Breast epithelium (tissue), 4 donors: ENCODE results near the gene C1QL1. TPM values are rescaled to one million over a fixed set of nuclear protein-coding genes. Genes with fewer than 3 reads are reported as not detected.

Experiments
- DNase-seq, 2 donors: peaks; one replicate each; pipeline ENCODE4 v3.0.0-alpha.2; 2019; ENCODE audit warnings: low spot score in 2 of 2
- H3K27ac ChIP-seq, 2 donors: fragments of 200-600 bp; sonication (generic) in 1 of 2; one replicate each; pipeline ENCODE4 v1.5.1; 2016 to 2019; ENCODE audit warnings: mild to moderate bottlenecking in 1 of 2
- H3K27me3 ChIP-seq, 2 donors: fragments of 200-600 bp; sonication (generic) in 1 of 2; one replicate each; pipeline versions ENCODE4 v1.5.1 to v1.6.0; 2017 to 2019; ENCODE audit warnings: control low read depth in 1 of 2, mild to moderate bottlenecking in 1 of 2
- H3K36me3 ChIP-seq: fragments of 200-600 bp; one replicate; pipeline ENCODE4 v1.5.1; 2019
- H3K4me1 ChIP-seq, 2 donors: fragments of 200-600 bp; sonication (generic); one replicate each; pipeline ENCODE4 v1.5.1; 2016 to 2019; ENCODE audit warnings: control low read depth in 1 of 2
- H3K4me3 ChIP-seq, 3 donors: fragments of 200-600 bp; sonication (generic); 1 replicate in 2 of 3; 2 replicates in 1 of 3; pipeline ENCODE4 v1.5.1; 2016 to 2019; ENCODE audit warnings: mild to moderate bottlenecking in 3 of 3, moderate library complexity in 2 of 3
- H3K9me3 ChIP-seq, 2 donors: fragments of 200-600 bp; sonication (generic) in 1 of 2; one replicate each; pipeline ENCODE4 v1.5.1; 2016 to 2019; ENCODE audit warnings: control low read depth in 1 of 2
- CTCF ChIP-seq, 3 donors: fragments of 450-650 bp; IDR thresholded peaks; one replicate each; pipeline ENCODE4 v1.5.1; 2016 to 2017; ENCODE audit warnings: antibody characterized with exemption in 3 of 3, mild to moderate bottlenecking in 3 of 3, moderate library complexity in 3 of 3
- POLR2A ChIP-seq: fragments of 450-650 bp; IDR thresholded peaks from one replicate; pipeline ENCODE4 v1.6.1; 2016; ENCODE audit warnings: antibody characterized with exemption, mild to moderate bottlenecking, moderate library complexity
- POLR2AphosphoS5 ChIP-seq, 3 donors: sonication (generic); formaldehyde crosslinking; IDR thresholded peaks; one replicate each; pipeline ENCODE4 v1.6.1; 2017; ENCODE audit warnings: antibody characterized with exemption in 3 of 3
- intact Hi-C: fragments of 100-400 bp; cut with DNase I; formaldehyde crosslinking; loops from one replicate; pipeline ENCODE4 v1.15.1; 2023; ENCODE audit warnings: low total_unique reads
- total RNA-seq, 3 donors: library from RNA; depleted of rRNA; stranded (reverse); fragments of >200 nt; gene quantifications; one replicate each; pipeline ENCODE4 v1.1.0, GENCODE V29; 2016

Gene C1QL1
- total RNA-seq, 3 donors from 2014 or later, result 0.98 to 7.2 TPM; not detected in 1

GRCh38 chr17:44967907-44968224, 237 bp downstream of the C1QL1 start:
- DNase-seq, result no peak
- Histone ChIP-seq H3K9me3 (no peaks in the 10 kb centered on the region), H3K27ac (no peak overlapping the region), H3K4me3 (peak overlapping the region in 2 of 3 donors; percentile 52 to 66), H3K36me3 (no peaks in the 10 kb centered on the region), H3K4me1 (peaks cover 4 to 9% of the 10 kb centered on the region in 2 donors), H3K27me3 (peaks cover 11 to 27% of the 10 kb centered on the region in 2 donors)
- intact Hi-C loops, result no loop called here
- no peak for TF ChIP-seq POLR2A
- no peak for TF ChIP-seq CTCF (IDR thresholded peaks at IDR 0.05)
- no peak for TF ChIP-seq POLR2AphosphoS5 (IDR thresholded peaks at IDR 0.05)

GRCh38 chr17:44967026-44967906, 837 bp downstream of the C1QL1 start:
- peaks cover 11 to 27% of the 10 kb centered on the region in 2 donors for H3K27me3 ChIP-seq
- peak overlapping the region in 2 of 3 donors; percentile 52 to 66 for H3K4me3 ChIP-seq
- no peak for TF ChIP-seq CTCF (IDR thresholded peaks at IDR 0.05)
- no peak for TF ChIP-seq POLR2AphosphoS5 (IDR thresholded peaks at IDR 0.05)
- no peak for TF ChIP-seq POLR2A
- no peak overlapping the region for H3K27ac ChIP-seq
- intact Hi-C loops, result no loop called here
- no peak for DNase-seq
- no peaks in the 10 kb centered on the region for H3K9me3 ChIP-seq
- peaks cover 4 to 9% of the 10 kb centered on the region in 2 donors for H3K4me1 ChIP-seq
- H3K36me3 ChIP-seq, result no peaks in the 10 kb centered on the region

GRCh38 chr17:44966348-44967025, 1.6 kb downstream of the C1QL1 start:
- no peak for DNase-seq
- H3K9me3 ChIP-seq, result no peaks in the 10 kb centered on the region
- H3K27ac ChIP-seq, result no peak overlapping the region
- H3K4me3 ChIP-seq, result peak overlapping the region in 2 of 3 donors; percentile 52 to 66
- no peaks in the 10 kb centered on the region for H3K36me3 ChIP-seq
- peaks cover 4 to 9% of the 10 kb centered on the region in 2 donors for H3K4me1 ChIP-seq
- intact Hi-C loops, result no loop called here
- H3K27me3 ChIP-seq, result peaks cover 11 to 27% of the 10 kb centered on the region in 2 donors
- TF ChIP-seq CTCF (IDR thresholded peaks at IDR 0.05), result no peak
- no peak for TF ChIP-seq POLR2AphosphoS5 (IDR thresholded peaks at IDR 0.05)
- TF ChIP-seq POLR2A, result no peak

GRCh38 chr17:44965481-44966234, 2.4 kb downstream of the C1QL1 start:
- no peaks in the 10 kb centered on the region for H3K36me3 ChIP-seq
- no peak for DNase-seq
- H3K27me3 ChIP-seq, result peaks cover 11 to 28% of the 10 kb centered on the region in 2 donors
- intact Hi-C loops, result no loop called here
- peaks cover 4 to 9% of the 10 kb centered on the region in 2 donors for H3K4me1 ChIP-seq
- no peaks in the 10 kb centered on the region for H3K9me3 ChIP-seq
- no peak overlapping the region for H3K4me3 ChIP-seq
- TF ChIP-seq CTCF (IDR thresholded peaks at IDR 0.05) (no peak), POLR2A (no peak), POLR2AphosphoS5 (IDR thresholded peaks at IDR 0.05) (no peak)
- H3K27ac ChIP-seq, result no peak overlapping the region
